ENCODE measurements around the gene SCAPER.
"Not testable (repeated sequence)": the region's sequence is repeated elsewhere in the genome, so short reads cannot be mapped to it uniquely, and the experiment has no call there.

Gene SCAPER

DNA sequence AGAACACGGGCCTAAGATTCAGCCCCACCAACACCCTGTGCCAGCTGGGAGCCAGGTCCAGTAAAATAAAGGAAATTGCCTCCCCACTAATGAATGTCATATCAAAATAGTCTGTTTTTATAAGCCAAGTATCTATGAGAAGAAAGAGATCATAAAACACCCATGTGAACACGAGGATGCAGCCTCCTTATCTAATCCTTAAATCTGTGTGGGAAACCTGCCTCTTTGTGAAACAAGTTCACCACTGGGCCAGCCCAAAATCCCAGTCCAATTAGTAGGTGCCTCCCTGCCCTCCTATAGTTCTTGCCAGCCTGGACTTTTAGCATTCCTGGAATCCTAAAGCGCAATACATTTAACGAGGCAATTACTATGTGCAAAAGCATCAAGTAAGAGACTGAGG lies 42.0 kb downstream of the SCAPER start:
- no peak for DNase-seq (ENCODE audit: low read depth, low spot score)

DNA sequence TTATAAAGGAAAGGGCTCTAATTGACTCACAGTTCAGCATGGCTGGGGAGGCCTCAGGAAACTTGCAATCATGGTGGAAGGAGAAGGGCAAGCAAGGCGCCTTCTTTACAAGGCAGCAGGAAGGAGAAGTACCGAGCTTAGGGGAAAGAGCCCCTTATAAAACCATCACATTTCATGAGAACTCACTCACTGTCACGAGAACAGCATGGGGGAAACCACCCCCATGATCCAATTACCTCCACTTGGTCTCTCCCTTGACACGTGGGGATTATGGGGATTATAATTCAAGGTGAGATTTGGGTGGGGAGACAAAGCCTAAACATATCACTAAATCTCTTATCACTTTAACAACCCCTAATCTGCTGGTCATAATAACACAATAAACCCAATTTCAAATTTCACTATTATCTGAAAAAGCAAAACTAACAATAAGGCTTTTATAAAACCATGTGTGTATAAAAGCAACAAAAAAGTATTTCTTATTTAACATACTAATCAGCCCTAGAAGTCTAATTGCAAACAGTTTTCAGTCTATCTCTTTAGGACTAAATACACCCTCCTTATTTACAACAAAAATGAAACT lies 43.2 kb downstream of the SCAPER start:
- no peak for DNase-seq (ENCODE audit: low read depth, low spot score)

DNA sequence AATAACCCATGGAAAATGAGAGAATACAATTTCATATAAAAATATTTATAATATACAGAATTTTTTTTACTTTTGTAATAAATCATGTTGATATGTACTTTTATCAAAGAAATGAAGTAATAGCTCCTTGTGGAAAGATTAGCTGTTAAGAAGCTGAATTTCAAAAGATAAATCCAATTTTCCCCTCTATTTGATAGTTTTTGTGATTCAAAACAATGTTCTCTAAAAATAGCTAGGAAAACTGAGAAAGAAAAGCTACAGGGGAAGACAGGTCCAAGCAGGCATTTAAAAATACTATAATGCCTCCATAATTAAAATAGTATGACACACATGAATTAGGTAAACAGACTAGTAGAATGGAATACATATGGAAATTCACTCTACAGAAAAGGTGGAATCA lies 44.9 kb downstream of the SCAPER start:
- DNase-seq (ENCODE audit: low read depth, low spot score) = no peak

DNA sequence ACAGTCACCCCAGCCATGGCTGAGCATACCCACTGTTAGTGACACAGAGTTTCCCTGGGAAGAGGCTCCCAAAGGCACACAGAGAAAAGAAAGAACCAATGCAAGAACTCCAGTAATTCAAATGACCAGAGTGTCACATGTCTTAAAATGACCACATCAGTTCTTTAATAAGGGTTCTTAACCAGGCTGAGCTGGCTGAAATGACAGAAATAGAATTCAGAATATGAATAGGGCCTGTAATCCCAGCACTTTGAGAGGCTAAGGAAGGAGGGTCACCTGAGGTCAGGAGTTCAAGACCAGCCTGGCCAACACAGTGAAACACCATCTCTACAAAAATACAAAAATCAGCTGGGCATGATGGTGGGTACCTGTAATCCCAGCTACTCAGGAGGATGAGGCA lies 54.8 kb downstream of the SCAPER start:
- not testable (repeated sequence) for DNase-seq (ENCODE audit: low read depth, low spot score)

DNA sequence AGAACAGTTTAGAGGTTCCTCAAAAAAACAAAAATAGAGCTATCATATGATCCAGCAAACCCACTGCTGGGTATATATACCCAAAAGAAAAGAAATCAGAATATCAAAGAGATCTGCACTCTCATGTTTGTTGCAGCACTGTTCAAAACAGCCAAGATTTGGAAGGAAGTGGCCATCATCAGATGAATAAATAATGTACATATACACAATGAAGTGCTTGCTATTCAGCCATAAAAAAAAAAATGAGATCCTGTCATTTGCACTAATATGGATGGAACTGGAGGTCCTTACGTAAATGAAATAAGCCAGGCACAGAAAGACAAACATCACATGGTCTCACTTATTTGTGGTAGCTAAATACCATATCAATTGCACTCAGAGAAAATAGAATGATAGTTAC lies 58.4 kb downstream of the SCAPER start:
- DNase-seq (ENCODE audit: low read depth, low spot score) = no peak

DNA sequence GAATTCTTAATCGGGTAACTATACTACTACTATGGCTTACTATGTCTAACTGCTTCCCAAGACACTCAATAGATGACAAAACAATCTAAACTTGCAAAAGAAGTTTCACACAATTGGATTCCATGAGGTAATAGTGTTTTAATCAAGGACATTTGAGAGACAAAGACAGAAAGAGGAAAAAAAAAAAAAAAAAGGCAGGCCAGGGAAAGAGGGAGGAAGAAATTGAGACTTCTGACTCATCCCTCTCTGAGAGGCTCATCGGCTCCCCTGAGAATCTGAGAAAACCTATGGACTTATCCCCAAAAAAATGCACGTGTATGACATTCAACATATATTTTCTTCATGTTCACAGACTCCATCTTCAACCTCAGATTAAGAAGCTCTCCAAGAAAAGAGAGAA lies 61.0 kb downstream of the SCAPER start:
- DNase-seq (ENCODE audit: low read depth, low spot score) = no peak

DNA sequence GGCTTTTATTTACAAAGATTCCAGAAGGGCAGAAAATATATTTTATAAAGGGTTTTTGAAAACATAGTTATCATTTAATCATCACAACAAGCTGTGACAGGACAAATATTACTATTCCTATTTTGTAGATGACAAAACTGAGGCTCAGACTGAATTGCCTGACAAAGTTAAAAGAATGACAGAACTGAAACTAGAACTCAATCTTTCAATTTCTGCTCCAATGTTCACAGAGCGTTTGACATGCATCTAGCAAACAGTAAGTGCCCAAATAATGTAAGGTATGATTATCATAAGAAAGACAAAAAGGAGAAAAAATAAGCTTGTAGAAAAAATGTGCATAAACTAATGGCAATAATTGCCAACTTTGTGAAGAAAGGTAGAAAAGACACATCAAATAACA lies 61.9 kb downstream of the SCAPER start:
- no peak for DNase-seq (ENCODE audit: low read depth, low spot score)

DNA sequence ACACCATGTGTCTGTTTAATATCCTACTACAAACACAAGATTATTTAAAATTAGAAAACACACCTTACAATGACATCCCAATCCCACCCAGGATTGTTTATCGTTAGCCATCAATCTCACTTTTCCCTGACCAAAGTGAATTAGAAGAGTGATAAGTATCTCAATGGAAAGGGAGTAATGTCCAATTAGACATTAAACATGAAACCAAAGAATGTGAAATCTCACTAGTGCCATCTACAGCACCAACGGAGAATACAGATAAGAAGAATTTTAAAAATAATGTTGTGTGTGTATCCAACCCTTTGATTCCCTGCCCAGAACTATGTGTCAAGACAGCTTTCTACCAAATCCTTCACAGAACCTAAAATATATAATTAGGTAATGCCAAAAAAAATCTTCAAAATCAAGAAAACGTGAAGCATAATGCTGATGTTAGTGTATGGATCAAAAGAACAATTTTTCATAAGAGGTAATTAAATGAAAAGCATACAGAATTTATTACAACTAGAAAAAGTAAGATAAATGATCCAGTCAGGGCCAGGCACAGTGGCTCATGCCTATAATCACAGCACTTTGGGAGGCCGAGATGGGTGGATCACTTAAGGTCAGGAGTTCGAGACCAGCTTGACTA lies 64.2 kb downstream of the SCAPER start:
- DNase-seq (ENCODE audit: low read depth, low spot score) = no peak

DNA sequence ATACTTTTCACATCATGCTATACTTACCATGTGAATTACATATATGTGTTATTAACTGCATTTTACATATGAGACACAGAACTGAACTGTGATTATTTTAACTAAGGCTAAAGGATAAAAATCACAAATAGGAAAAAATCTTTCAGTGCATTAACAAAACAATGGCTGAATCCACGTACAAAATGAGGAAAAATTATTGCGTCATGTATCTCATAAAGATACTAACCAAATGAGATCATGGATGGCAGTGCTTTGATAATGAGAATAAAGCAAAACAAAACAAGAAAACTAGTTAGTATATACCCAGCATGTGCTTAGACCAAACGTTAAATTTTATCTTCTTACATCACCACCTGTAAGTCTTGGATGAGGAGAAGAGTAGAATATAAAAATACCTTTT lies 66.0 kb downstream of the SCAPER start:
- no peak for DNase-seq (ENCODE audit: low read depth, low spot score)

DNA sequence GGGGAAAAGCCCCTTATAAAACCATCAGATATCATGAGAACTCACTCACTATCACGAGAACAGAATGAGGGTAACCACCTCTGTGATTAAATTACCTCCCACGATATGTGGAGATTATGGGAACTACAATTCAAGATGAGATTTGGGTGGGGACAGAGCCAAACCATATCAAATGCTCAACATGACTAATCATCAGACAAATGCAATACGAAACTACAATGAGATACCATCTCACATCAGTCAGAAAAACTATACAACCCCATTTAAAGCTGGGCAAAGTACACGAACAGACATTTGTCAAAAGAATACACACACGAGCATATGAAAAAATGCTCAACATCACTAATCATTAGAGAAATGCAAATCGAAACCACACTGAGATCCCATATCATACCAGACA lies 67.7 kb downstream of the SCAPER start:
- no peak for DNase-seq (ENCODE audit: low read depth, low spot score)

DNA sequence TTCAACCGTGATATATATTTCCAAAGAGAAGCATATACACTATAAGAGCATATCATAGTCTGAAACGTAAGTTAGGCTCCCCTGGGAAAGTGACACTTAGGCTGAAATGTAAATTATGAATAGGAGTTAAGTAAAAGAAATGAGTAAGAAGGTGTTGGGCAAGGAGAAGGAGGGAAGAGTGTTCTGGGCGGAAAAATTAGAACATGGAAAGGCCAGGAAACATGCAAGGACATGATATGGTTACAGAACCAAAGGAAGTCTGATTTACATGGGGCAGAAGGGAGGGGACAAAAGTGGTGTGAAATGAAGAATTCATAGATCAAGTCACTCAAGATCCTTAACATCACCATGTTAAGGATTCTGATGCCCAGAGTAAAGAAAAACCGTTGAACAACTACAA lies 75.2 kb downstream of the SCAPER start:
- no peak for DNase-seq (ENCODE audit: low read depth, low spot score)

DNA sequence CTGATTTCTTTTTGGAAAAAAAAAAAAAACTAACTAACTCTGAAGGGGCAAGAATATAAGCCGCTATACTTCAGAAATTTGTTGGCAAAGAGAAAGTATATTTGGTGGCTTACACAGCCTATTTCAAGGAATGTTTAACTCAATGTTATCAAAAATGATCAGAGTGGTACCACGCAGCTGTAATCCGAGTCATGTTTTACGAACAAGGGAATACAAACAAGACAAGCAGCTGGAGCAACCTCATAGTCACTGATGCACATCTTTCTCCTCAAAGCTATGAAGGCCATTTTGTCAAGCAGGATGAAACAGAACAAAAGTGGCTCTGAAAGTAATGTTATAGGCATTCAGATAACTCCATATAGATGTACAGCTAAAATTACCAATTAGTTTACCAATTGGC lies 81.2 kb downstream of the SCAPER start:
- no peak for DNase-seq (ENCODE audit: low read depth, low spot score)

DNA sequence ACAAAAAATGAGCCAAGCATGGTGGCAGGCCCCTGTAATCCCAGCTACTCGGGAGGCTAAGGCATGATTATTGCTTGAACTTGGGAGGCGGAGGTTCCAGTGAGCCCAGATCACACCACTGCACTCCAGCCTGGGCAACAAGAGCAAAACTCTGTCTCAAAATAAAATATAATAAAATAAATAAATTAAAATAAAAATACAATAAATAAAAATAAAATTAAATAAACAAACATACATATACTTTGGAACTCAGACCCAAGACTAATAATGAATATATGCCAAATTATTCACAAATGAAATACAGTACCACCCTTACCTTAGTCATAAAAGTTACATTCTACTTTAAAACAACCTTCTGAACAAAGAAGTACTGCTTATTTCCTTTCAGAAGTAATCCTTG lies 81.8 kb downstream of the SCAPER start:
- DNase-seq (ENCODE audit: low read depth, low spot score) = no peak

DNA sequence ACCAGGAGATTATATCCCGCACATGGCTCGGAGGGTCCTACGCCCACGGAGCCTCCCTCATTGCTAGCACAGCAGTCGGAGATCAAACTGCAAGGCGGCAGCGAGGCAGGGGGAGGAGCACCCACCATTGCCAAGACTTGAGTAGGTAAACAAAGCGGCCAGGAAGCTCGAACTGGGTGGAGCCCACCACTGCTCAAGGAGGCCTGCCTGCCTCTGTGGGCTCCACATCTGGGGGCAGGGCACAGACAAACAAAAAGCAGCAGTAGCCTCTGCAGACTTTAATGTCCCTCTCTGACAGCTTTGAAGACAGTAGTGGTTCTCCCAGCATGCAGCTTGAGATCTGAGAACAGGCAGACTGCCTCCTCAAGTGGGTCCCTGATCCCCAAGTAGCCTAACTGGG lies 86.2 kb downstream of the SCAPER start:
- DNase-seq (ENCODE audit: low read depth, low spot score) = not testable (repeated sequence)

DNA sequence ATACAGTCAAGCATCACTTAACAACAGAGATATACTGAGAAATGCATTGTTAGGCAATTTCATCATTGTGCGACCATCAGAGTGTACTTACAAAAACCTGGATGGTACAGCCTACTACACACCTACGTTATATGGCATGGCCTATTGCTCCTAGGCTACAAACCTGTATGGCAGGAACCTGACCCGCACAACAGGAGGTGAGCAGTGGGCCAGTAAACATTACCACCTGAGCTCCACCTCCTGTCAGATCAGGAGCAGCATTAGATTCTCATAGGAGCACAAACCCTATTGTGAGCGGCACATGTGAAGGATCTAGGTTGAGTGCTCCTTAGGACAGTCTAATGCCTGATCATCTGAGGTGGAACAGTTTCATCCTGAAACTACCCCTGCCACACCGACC lies 89.7 kb downstream of the SCAPER start:
- DNase-seq (ENCODE audit: low read depth, low spot score) = no peak

DNA sequence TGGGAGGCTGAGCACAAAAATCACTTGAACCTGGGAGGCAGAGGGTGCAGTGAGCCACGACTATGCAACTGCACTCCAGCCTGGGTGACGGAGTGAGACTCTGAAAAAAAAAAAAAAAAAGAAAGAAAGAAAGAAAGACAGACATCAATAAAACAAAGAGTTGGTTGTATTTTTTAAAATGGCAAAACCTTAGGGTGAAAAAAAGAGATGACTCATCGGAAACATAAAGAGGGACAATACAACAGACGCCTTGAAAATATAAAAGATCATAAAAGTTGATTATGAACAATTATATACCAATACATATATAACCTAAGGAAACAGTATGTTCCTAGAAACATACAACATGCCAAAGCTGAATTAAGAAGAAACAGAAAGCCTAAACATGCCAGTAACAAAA lies 92.8 kb downstream of the SCAPER start:
- no peak for DNase-seq (ENCODE audit: low read depth, low spot score)

DNA sequence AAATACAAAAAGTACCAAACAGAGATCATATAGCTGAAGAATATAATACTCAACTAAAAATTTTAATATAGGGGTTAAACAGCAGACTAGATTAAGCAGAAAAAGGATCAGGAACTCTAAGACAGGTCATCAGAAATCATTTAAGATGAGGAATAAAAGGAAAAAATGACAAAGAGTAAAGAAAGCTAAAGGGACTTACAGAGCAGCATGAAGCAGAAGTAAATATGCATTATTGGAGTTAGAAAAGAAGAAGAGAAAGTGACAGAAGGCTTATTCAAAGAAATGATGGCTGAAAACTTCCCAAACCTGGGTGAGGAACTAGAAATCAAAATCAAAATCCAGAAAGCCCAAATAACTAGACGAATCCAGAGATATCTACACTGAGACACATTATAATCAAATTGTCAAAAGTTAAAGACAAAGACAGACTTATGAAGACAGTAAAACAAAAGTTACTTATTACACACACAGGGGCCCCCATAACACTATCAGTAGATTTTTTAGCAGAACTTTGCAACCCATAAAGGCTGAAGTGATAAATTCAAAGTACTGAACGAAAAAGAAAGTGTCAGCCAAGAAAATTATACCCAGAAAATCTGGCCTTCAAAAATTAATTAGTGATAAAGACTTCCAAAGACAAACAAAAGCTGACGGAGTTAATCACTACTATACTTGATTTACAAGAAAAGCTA lies 95.6 kb downstream of the SCAPER start:
- no peak for DNase-seq (ENCODE audit: low read depth, low spot score)

DNA sequence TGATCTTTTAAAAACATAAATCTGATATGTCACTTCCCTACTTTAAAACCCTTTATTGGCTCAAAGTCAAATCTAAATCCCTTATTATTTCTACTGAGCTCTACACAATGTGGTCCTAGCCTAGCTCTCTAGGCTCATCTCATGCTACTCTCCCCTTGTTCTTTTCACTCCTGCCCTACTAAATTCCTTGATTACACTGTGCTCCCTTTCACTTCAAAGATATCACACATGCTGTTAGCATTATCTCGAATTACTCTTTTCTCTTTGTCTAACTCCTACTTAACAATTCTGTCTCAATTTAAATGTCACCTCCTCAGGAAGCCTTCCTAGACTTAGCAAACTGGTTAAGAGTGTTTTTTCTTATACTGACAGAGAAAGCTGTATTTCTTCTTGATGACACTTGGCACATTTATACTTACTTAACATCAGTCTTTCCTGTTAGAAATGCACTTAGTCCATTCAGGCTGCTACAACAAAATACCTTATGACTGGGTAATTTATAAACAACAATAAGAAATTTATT lies 102.0 kb downstream of the SCAPER start:
- DNase-seq (ENCODE audit: low read depth, low spot score) = no peak

DNA sequence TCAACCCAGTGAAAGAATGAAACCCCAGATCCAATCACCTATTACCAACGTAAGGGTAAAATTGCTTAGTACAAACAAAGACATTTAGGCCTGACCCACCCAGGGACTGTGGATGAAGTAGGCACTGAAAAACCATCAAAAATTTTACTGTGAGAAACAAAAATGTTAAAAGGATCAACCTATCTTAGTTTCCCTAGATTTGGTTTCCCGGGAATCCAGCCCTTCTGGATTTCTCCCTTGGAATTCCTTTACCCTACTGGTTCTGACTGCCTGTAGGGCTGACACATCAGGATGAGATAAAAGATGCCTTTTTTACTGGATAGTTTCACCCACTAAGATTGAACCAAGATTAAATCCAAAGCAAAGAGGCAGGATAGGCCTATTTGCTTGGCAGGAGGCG lies 102.7 kb downstream of the SCAPER start:
- DNase-seq (ENCODE audit: low read depth, low spot score) = no peak

DNA sequence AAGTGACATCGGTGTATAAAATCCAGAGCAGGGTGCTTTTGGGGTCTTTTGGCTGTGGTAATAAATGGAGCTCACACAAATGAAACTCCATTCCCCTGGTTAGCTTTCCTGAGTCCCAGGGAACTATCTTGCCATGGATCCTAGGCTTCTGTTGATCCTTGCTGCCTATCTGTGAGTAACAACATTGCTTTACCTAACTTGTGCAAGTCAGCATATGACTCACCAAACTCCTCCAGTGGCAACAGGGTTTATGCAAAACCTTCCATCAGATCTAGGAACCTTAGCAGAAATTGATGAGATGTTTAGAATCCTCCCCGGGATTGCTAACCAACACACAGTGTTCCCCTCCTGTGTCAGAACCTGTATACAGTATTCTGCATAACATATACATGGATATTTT lies 105.4 kb downstream of the SCAPER start:
- DNase-seq (ENCODE audit: low read depth, low spot score) = no peak

DNA sequence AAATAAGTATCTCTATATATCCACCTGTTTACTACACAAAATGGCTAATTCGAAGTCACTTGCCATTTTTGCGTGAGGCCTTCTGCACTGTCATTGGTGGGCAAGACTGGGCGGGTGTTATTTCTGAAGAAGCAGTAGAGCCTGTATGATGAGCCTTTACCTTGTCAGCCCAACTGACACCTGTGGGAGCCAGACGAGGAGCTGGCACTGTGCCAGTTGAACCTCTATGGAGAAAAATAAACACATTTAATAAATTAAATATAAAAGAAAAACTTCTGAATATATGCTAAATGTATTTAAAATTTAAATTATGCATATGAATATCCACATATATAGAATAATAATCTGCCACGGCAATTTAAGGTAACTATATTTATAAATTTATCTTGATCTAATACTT lies 109.9 kb downstream of the SCAPER start:
- no peak for DNase-seq (ENCODE audit: low read depth, low spot score)

DNA sequence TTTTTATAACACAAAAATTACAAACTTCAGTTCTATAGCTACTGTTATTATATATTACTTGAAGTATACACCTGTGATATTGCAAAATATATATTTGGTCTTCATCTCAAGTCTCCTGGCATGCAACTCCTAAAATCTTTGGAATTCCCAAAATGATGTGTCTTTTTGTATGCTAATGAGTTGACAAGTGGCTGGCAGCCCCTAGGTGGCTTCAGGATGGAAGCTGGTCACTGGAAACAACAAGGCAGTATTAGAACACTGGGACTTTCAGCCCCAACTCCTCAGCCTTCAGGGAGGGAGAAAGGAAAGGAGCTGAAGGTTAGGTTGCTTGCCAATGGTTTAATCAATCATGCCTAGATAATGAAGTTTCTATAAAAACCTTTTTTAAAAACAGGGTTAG lies 112.0 kb downstream of the SCAPER start:
- DNase-seq (ENCODE audit: low read depth, low spot score) = no peak

DNA sequence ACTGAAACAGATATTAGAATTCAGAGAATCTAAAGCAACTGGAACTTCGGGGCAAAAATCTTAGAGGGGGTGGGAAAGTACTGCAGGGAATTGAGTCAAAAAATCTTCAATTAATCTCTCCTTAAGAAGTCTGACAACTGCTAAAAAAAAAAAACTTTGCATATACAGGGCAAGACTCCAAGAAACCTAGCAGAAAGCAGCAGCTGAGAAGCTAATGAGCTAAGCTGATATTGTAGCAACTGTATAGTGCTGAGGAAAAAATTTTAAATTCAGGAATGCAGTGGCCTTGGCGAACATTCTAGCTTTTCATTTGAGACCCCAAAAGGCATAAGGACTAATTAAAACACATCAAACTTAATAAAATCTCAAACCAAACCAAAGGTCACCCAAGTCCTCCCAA lies 113.6 kb downstream of the SCAPER start:
- no peak for DNase-seq (ENCODE audit: low read depth, low spot score)
